GM12892 (cell line): ENCODE data around the gene KRTAP19-7.

Source experiments
- POLR2A ChIP-seq: IDR thresholded peaks from 2 replicates; pipeline ENCODE4 v1.6.1; 2011; ENCODE audit warnings: low read depth, low read length, control low read depth
- POLR2AphosphoS5 ChIP-seq: IDR thresholded peaks from 2 replicates; pipeline ENCODE4 v1.6.1; 2011; ENCODE audit warnings: low read depth, low read length, control low read depth

- no peak for TF ChIP-seq POLR2A
- TF ChIP-seq POLR2AphosphoS5 = no peak
These were observed 6.5 kb upstream of the KRTAP19-7 start for GRCh38 chr21:30567617-30568016.
